Loucy (cell line): ENCODE results near the gene NUP188.

Experiments used
- H2AFZ ChIP-seq: fragments of 200-600 bp; sonication (generic); 2 replicates; pipeline ENCODE4 v1.6.0; 2016; ENCODE audit warnings: antibody characterized with exemption, mild to moderate bottlenecking, low read length, moderate library complexity
- H3F3A ChIP-seq: fragments of 200-600 bp; 2 replicates; pipeline ENCODE4 v1.6.0; 2016; ENCODE audit warnings: antibody characterized with exemption, low read depth, mild to moderate bottlenecking
- H3K27me3 ChIP-seq: fragments of 200-600 bp; sonication (generic); 2 replicates; pipeline ENCODE4 v1.6.1; 2014; ENCODE audit warnings: low read length, mild to moderate bottlenecking; ENCODE audit not compliant: insufficient read depth, poor library complexity, severe bottlenecking
- H3K36me3 ChIP-seq: fragments of 200-600 bp; sonication (generic); 2 replicates; pipeline ENCODE4 v1.6.1; 2016; ENCODE audit warnings: low read length; ENCODE audit not compliant: insufficient read depth
- H3K4me1 ChIP-seq: fragments of 200-600 bp; sonication (generic); 2 replicates; pipeline ENCODE4 v1.5.1; 2014; ENCODE audit warnings: low read length, mild to moderate bottlenecking; ENCODE audit not compliant: insufficient read depth, poor library complexity, severe bottlenecking
- H3K4me2 ChIP-seq: fragments of 200-600 bp; sonication (generic); 2 replicates; pipeline ENCODE4 v1.6.0; 2014; ENCODE audit warnings: antibody characterized with exemption, low read length, low read depth, mild to moderate bottlenecking; ENCODE audit not compliant: poor library complexity, severe bottlenecking
- H3K4me3 ChIP-seq: fragments of 200-600 bp; sonication (generic); 2 replicates; pipeline ENCODE4 v1.5.1; 2014; ENCODE audit warnings: low read length, mild to moderate bottlenecking, mixed read lengths; ENCODE audit not compliant: poor library complexity, severe bottlenecking
- H3K79me2 ChIP-seq: fragments of 200-600 bp; sonication (generic); 2 replicates; pipeline ENCODE4 v1.6.1; 2014; ENCODE audit warnings: low read length; ENCODE audit not compliant: insufficient read depth
- H3K9ac ChIP-seq: fragments of 200-600 bp; sonication (generic); 2 replicates; pipeline ENCODE4 v1.6.0; 2014; ENCODE audit warnings: mild to moderate bottlenecking, low read depth, low read length, moderate library complexity; ENCODE audit not compliant: poor library complexity, severe bottlenecking
- H3K9me2 ChIP-seq: fragments of 200-600 bp; sonication (generic); replicated peaks from 2 replicates; pipeline ENCODE4 v1.6.1; 2016; ENCODE audit warnings: low read depth, low read length, mixed read lengths
- H3K9me3 ChIP-seq: fragments of 200-600 bp; sonication (generic); 2 replicates; pipeline ENCODE4 v1.6.1; 2014; ENCODE audit warnings: mild to moderate bottlenecking, antibody characterized with exemption, low read length, low read depth; ENCODE audit not compliant: insufficient read depth
- H4K20me1 ChIP-seq: fragments of 200-600 bp; sonication (generic); 2 replicates; pipeline ENCODE4 v1.6.0; 2014; ENCODE audit warnings: antibody characterized with exemption, low read length, mild to moderate bottlenecking; ENCODE audit not compliant: insufficient read depth, poor library complexity, severe bottlenecking
- CTCF ChIP-seq: fragments of 200-600 bp; sonication (generic); conservative IDR thresholded peaks from 2 replicates; pipeline ENCODE4 v1.5.1; 2014; ENCODE audit warnings: mild to moderate bottlenecking, antibody characterized with exemption, low read length
- EZH2phosphoT487 ChIP-seq: fragments of 200-600 bp; IDR thresholded peaks from 2 replicates; pipeline ENCODE4 v1.6.1; 2018; ENCODE audit warnings: antibody characterized with exemption, mild to moderate bottlenecking, moderate library complexity, borderline replicate concordance

The NUP188 gene

GRCh38 chr9:128928624-128929023 is 18.9 kb upstream of the NUP188 start:
- no peak overlapping the region for H2AFZ ChIP-seq
- H3K36me3 ChIP-seq, result no peaks in the 10 kb centered on the region
- H3F3A ChIP-seq, result no peaks in the 10 kb centered on the region
- H3K9ac ChIP-seq, result no peak overlapping the region
- no peak for TF ChIP-seq EZH2phosphoT487
- TF ChIP-seq CTCF, result no peak
- H3K4me3 ChIP-seq, result no peak overlapping the region
- H3K79me2 ChIP-seq, result no peaks in the 10 kb centered on the region
- H3K9me2 ChIP-seq, result no peaks in the 10 kb centered on the region
- no peaks in the 10 kb centered on the region for H4K20me1 ChIP-seq
- no peaks in the 10 kb centered on the region for H3K4me1 ChIP-seq
- H3K4me2 ChIP-seq, result no peak overlapping the region
- H3K27me3 ChIP-seq, result no peaks in the 10 kb centered on the region
- H3K9me3 ChIP-seq, result no peaks in the 10 kb centered on the region

GRCh38 chr9:128929560-128929959 is 17.9 kb upstream of the NUP188 start:
- H3F3A ChIP-seq, result no peaks in the 10 kb centered on the region
- H3K36me3 ChIP-seq, result no peaks in the 10 kb centered on the region
- no peaks in the 10 kb centered on the region for H3K79me2 ChIP-seq
- H3K9ac ChIP-seq, result no peak overlapping the region
- H3K4me3 ChIP-seq, result no peak overlapping the region
- no peaks in the 10 kb centered on the region for H3K27me3 ChIP-seq
- TF ChIP-seq EZH2phosphoT487, result no peak
- no peak for TF ChIP-seq CTCF
- H3K9me3 ChIP-seq, result no peaks in the 10 kb centered on the region
- H4K20me1 ChIP-seq, result no peaks in the 10 kb centered on the region
- no peak overlapping the region for H3K4me2 ChIP-seq
- H2AFZ ChIP-seq, result no peak overlapping the region
- H3K4me1 ChIP-seq, result no peaks in the 10 kb centered on the region
- no peaks in the 10 kb centered on the region for H3K9me2 ChIP-seq

GRCh38 chr9:128933731-128934130 is 13.8 kb upstream of the NUP188 start:
- H3K36me3 ChIP-seq, result no peaks in the 10 kb centered on the region
- H4K20me1 ChIP-seq, result no peaks in the 10 kb centered on the region
- no peaks in the 10 kb centered on the region for H3K9me3 ChIP-seq
- TF ChIP-seq EZH2phosphoT487, result no peak
- TF ChIP-seq CTCF, result no peak
- H3K4me2 ChIP-seq, result no peak overlapping the region
- no peaks in the 10 kb centered on the region for H3K9me2 ChIP-seq
- no peak overlapping the region for H3K9ac ChIP-seq
- no peak overlapping the region for H3K4me3 ChIP-seq
- H3K27me3 ChIP-seq, result no peaks in the 10 kb centered on the region
- no peak overlapping the region for H2AFZ ChIP-seq
- no peaks in the 10 kb centered on the region for H3K4me1 ChIP-seq
- no peaks in the 10 kb centered on the region for H3K79me2 ChIP-seq
- no peaks in the 10 kb centered on the region for H3F3A ChIP-seq
